IPS-20b (cell line): ENCODE data around the gene FHIT.

Experiments
- H3K27ac ChIP-seq: one replicate; pipeline ENCODE4 v1.5.1; 2013; ENCODE audit warnings: low read length
- H3K27me3 ChIP-seq: 2 replicates; pipeline ENCODE4 v1.6.1; 2013; ENCODE audit warnings: mild to moderate bottlenecking, low read length, inconsistent platforms; ENCODE audit not compliant: insufficient read depth
- H3K36me3 ChIP-seq: 2 replicates; pipeline ENCODE4 v1.6.1; 2013; ENCODE audit warnings: low read depth, mild to moderate bottlenecking, inconsistent platforms, low read length, moderate library complexity; ENCODE audit not compliant: insufficient read depth
- H3K4me1 ChIP-seq: 2 replicates; pipeline ENCODE4 v1.6.1; 2013; ENCODE audit warnings: mild to moderate bottlenecking, control low read depth, inconsistent platforms, low read length, moderate library complexity; ENCODE audit not compliant: insufficient read depth
- H3K4me3 ChIP-seq: 2 replicates; pipeline ENCODE4 v1.5.1; 2013; ENCODE audit warnings: mild to moderate bottlenecking, low read length, inconsistent platforms
- H3K9ac ChIP-seq: 2 replicates; pipeline ENCODE4 v1.6.1; 2013; ENCODE audit warnings: low read depth, mild to moderate bottlenecking, inconsistent platforms, low read length, moderate library complexity
- H3K9me3 ChIP-seq: 2 replicates; pipeline ENCODE4 v1.6.1; 2013; ENCODE audit warnings: mild to moderate bottlenecking, low read depth, low read length, inconsistent platforms; ENCODE audit not compliant: insufficient read depth

Gene FHIT

GRCh38 chr3:60772584-60772983, 478.7 kb downstream of the FHIT start:
- H3K4me3 ChIP-seq = peak overlapping the region; percentile 30; the same call in 1 of the 2 replicates
- H3K27ac ChIP-seq = peak overlapping the region; percentile 9
- H3K4me1 ChIP-seq = peaks cover 30% of the 10 kb centered on the region
- peaks cover 21% of the 10 kb centered on the region for H3K9me3 ChIP-seq
- H3K9ac ChIP-seq = peak overlapping the region; percentile 6; the same call in 1 of the 2 replicates
- H3K36me3 ChIP-seq = 0 out of 2 replicates have a peak, but pooled peaks cover 6% of the 10 kb centered on the region
- no peaks in the 10 kb centered on the region for H3K27me3 ChIP-seq

- Histone ChIP-seq H3K4me3 (no peak overlapping the region), H3K9ac (no peak overlapping the region; the same call in 1 of the 2 replicates), H3K4me1 (peaks cover 30% of the 10 kb centered on the region), H3K36me3 (0 out of 2 replicates have a peak, but pooled peaks cover 6% of the 10 kb centered on the region), H3K27me3 (no peaks in the 10 kb centered on the region), H3K9me3 (peaks cover 21% of the 10 kb centered on the region), H3K27ac (peak overlapping the region; percentile 25)
Observed at GRCh38 chr3:60771766-60772165, 479.5 kb downstream of the FHIT start.

- no peak overlapping the region for H3K4me3 ChIP-seq
- H3K27me3 ChIP-seq = no peaks in the 10 kb centered on the region
- peaks cover 12% of the 10 kb centered on the region for H3K9me3 ChIP-seq
- H3K27ac ChIP-seq = no peak overlapping the region
- H3K9ac ChIP-seq = no peak overlapping the region
- H3K4me1 ChIP-seq = peaks cover 30% of the 10 kb centered on the region
- H3K36me3 ChIP-seq = 0 out of 2 replicates have a peak, but pooled peaks cover 6% of the 10 kb centered on the region
Observed at GRCh38 chr3:60770532-60770931, 480.7 kb downstream of the FHIT start.

- peaks cover 19% of the 10 kb centered on the region for H3K4me1 ChIP-seq
- H3K9me3 ChIP-seq = no peaks in the 10 kb centered on the region
- no peaks in the 10 kb centered on the region for H3K36me3 ChIP-seq
- H3K4me3 ChIP-seq = no peak overlapping the region
- no peaks in the 10 kb centered on the region for H3K27me3 ChIP-seq
- no peak overlapping the region for H3K9ac ChIP-seq
- H3K27ac ChIP-seq = no peak overlapping the region
Observed at GRCh38 chr3:60767536-60767935, 483.7 kb downstream of the FHIT start.

- Histone ChIP-seq H3K9me3 (no peaks in the 10 kb centered on the region), H3K27ac (no peak overlapping the region), H3K9ac (no peak overlapping the region), H3K36me3 (no peaks in the 10 kb centered on the region), H3K27me3 (no peaks in the 10 kb centered on the region), H3K4me3 (no peak overlapping the region), H3K4me1 (peaks cover 12% of the 10 kb centered on the region)
Observed at GRCh38 chr3:60765776-60766175, 485.5 kb downstream of the FHIT start.

GRCh38 chr3:60764870-60765269, 486.4 kb downstream of the FHIT start:
- no peaks in the 10 kb centered on the region for H3K36me3 ChIP-seq

GRCh38 chr3:60760145-60760544, 491.1 kb downstream of the FHIT start:
- Histone ChIP-seq H3K4me3 (no peak overlapping the region), H3K27me3 (no peaks in the 10 kb centered on the region), H3K4me1 (peaks cover 15% of the 10 kb centered on the region; the same call in 1 of the 2 replicates), H3K27ac (no peak overlapping the region), H3K36me3 (no peaks in the 10 kb centered on the region), H3K9me3 (no peaks in the 10 kb centered on the region), H3K9ac (no peak overlapping the region)

More at GRCh38 chr3:60764870-60765269, 486.4 kb downstream of the FHIT start:
- H3K27ac ChIP-seq = no peak overlapping the region
- H3K27me3 ChIP-seq = no peaks in the 10 kb centered on the region
- H3K4me3 ChIP-seq = no peak overlapping the region
- H3K9me3 ChIP-seq = no peaks in the 10 kb centered on the region
- no peak overlapping the region for H3K9ac ChIP-seq
- H3K4me1 ChIP-seq = peaks cover 10% of the 10 kb centered on the region; the same call in 1 of the 2 replicates

GRCh38 chr3:60759439-60759838, 491.8 kb downstream of the FHIT start:
- no peak overlapping the region for H3K9ac ChIP-seq
- peaks cover 15% of the 10 kb centered on the region; the same call in 1 of the 2 replicates for H3K4me1 ChIP-seq
- H3K27ac ChIP-seq = no peak overlapping the region
- H3K9me3 ChIP-seq = no peaks in the 10 kb centered on the region
- no peaks in the 10 kb centered on the region for H3K27me3 ChIP-seq
- no peaks in the 10 kb centered on the region for H3K36me3 ChIP-seq
- no peak overlapping the region for H3K4me3 ChIP-seq

GRCh38 chr3:60758831-60759230, 492.4 kb downstream of the FHIT start:
- no peak overlapping the region for H3K27ac ChIP-seq
- no peak overlapping the region for H3K4me3 ChIP-seq
- H3K27me3 ChIP-seq = no peaks in the 10 kb centered on the region
- H3K36me3 ChIP-seq = no peaks in the 10 kb centered on the region
- H3K9ac ChIP-seq = no peak overlapping the region
- H3K4me1 ChIP-seq = peaks cover 15% of the 10 kb centered on the region; the same call in 1 of the 2 replicates
- no peaks in the 10 kb centered on the region for H3K9me3 ChIP-seq

GRCh38 chr3:60758171-60758570, 493.1 kb downstream of the FHIT start:
- Histone ChIP-seq H3K9me3 (no peaks in the 10 kb centered on the region), H3K4me3 (no peak overlapping the region), H3K4me1 (peaks cover 17% of the 10 kb centered on the region; the same call in 1 of the 2 replicates), H3K9ac (no peak overlapping the region), H3K36me3 (no peaks in the 10 kb centered on the region), H3K27ac (no peak overlapping the region), H3K27me3 (no peaks in the 10 kb centered on the region)

GRCh38 chr3:60757724-60758123, 493.5 kb downstream of the FHIT start:
- no peaks in the 10 kb centered on the region for H3K27me3 ChIP-seq

GRCh38 chr3:60756241-60757030, 494.8 kb downstream of the FHIT start:
- Histone ChIP-seq H3K36me3 (no peaks in the 10 kb centered on the region), H3K27ac (no peak overlapping the region), H3K9me3 (0 out of 2 replicates have a peak, but pooled peaks cover under 1% of the 10 kb centered on the region), H3K9ac (peak overlapping the region; percentile 5; the same call in 1 of the 2 replicates), H3K27me3 (no peaks in the 10 kb centered on the region), H3K4me1 (peaks cover 23% of the 10 kb centered on the region; the same call in 1 of the 2 replicates), H3K4me3 (no peak overlapping the region)

More at GRCh38 chr3:60757724-60758123, 493.5 kb downstream of the FHIT start:
- no peaks in the 10 kb centered on the region for H3K9me3 ChIP-seq
- no peak overlapping the region for H3K9ac ChIP-seq
- peaks cover 20% of the 10 kb centered on the region; the same call in 1 of the 2 replicates for H3K4me1 ChIP-seq
- no peak overlapping the region for H3K27ac ChIP-seq
- H3K4me3 ChIP-seq = no peak overlapping the region
- no peaks in the 10 kb centered on the region for H3K36me3 ChIP-seq
